Coronary artery (tissue), 2 donors: Measurements from ENCODE around the gene TMED7.
"Not testable (repeated sequence)": the region's sequence is repeated elsewhere in the genome, so short reads cannot be mapped to it uniquely, and the experiment has no call there.

Source experiments
- DNase-seq: peaks from one replicate; pipeline ENCODE4 v3.0.0-alpha.2; 2017; ENCODE audit warnings: low spot score
- H3K27ac ChIP-seq, 2 donors: fragments of 200-600 bp; sonication (generic); one replicate each; pipeline ENCODE4 v1.5.1; 2016 to 2019
- H3K4me3 ChIP-seq: fragments of 200-600 bp; sonication (generic); 2 replicates; pipeline ENCODE4 v1.5.1; 2016; ENCODE audit warnings: mild to moderate bottlenecking, moderate library complexity
- TF ChIP-seq, protein P1 (sequence below): fragments of 200-600 bp; sonication (generic); IDR thresholded peaks from one replicate; pipeline ENCODE4 v1.5.1; 2019; ENCODE audit warnings: antibody characterized with exemption

The TMED7 gene

DNA sequence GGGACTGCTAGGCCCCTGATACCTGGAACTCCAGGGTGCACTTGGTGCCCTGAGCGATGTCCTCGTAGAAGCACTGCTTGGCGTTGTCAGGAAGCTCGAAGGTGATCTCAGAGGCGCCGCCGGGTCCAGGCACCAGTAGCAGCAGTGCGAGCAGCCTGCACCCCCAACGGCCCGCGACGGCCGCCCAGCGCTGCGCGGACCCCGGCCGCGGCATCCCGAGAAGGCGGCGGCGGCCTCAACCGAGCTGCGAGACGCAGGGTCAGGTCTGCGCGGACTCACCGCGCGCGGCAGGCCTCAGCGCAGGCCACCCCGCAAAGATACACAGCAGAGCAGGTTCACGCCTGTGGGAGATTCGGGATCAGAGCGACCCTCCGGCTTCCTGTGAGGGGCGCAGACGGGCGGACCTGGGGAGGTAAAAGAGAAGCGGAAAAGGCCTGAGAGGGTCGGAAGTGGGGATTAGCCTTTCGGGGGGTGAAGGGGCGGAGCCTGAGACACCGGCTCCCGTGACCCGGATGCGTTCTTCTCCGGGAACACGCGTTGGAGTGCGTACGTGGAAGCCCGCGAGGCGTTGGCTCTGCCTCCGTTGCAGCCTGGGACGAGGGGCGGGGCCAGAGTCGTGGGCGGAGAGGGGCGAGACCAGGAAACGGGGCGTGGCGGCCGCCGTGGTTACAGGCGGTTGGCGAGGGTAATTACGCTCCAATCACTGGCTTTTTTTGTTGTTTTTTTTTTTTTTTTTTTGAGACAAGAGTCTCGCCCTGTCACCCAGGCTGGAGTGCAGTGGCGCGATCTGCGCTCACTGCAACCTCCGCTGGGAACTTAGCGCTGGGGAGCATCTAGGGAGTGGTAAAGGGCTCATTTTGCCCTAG lies at the start of gene TMED7:
Gene TMED7, minus strand, starts transcription at position 458 of the 866 bp plus-strand sequence. Its CDS starts 244 bp downstream, at position 214.
- Histone ChIP-seq H3K27ac (peak within 1 kb of the TSS; percentile 94 to 97), H3K4me3 (peak within 1 kb of the TSS; percentile 90)
- TF ChIP-seq, protein P1, sequence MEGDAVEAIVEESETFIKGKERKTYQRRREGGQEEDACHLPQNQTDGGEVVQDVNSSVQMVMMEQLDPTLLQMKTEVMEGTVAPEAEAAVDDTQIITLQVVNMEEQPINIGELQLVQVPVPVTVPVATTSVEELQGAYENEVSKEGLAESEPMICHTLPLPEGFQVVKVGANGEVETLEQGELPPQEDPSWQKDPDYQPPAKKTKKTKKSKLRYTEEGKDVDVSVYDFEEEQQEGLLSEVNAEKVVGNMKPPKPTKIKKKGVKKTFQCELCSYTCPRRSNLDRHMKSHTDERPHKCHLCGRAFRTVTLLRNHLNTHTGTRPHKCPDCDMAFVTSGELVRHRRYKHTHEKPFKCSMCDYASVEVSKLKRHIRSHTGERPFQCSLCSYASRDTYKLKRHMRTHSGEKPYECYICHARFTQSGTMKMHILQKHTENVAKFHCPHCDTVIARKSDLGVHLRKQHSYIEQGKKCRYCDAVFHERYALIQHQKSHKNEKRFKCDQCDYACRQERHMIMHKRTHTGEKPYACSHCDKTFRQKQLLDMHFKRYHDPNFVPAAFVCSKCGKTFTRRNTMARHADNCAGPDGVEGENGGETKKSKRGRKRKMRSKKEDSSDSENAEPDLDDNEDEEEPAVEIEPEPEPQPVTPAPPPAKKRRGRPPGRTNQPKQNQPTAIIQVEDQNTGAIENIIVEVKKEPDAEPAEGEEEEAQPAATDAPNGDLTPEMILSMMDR, result no peak
- peak; percentile 99 for DNase-seq

DNA sequence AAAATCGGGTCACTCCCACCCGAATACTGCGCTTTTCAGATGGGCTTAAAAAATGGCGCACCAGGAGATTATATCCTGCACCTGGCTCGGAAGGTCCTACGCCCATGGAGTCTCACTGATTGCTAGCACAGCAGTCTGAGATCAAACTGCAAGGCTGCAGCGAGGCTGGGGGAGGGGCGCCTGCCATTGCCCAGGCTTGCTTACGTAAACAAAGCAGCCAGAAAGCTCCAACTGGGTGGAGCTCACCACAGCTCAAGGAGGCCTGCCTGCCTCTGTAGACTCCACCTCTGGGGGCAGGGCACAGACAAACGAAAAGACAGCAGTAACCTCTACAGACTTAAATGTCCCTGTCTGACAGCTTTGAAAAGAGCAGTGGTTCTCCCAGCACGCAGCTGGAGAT lies 48.9 kb upstream of the TMED7 start:
- not testable (repeated sequence) for DNase-seq, H3K27ac ChIP-seq, H3K4me3 ChIP-seq

DNA sequence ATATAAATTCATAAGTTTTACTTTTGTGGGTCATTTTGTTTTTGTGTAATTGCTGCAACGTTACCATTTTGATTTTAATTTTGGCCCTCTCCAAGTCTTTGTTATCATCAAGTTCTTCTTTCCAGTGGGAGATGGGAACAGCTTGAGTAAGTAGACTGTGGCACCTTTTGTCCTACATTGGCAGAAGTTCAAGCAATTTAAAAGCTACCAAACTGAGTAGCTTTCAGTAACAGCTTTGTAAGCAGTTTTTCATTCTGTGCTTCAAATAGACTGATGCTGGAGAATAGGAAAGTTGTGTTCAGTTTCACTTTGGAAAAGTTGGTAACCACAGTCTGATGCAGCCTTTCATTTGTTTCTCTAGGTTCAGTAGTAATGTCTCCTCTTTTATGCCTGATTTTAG lies 47.8 kb upstream of the TMED7 start:
- Histone ChIP-seq H3K27ac (no peak overlapping the region), H3K4me3 (no peak overlapping the region)
- TF ChIP-seq, protein P1, result no peak
- no peak for DNase-seq

DNA sequence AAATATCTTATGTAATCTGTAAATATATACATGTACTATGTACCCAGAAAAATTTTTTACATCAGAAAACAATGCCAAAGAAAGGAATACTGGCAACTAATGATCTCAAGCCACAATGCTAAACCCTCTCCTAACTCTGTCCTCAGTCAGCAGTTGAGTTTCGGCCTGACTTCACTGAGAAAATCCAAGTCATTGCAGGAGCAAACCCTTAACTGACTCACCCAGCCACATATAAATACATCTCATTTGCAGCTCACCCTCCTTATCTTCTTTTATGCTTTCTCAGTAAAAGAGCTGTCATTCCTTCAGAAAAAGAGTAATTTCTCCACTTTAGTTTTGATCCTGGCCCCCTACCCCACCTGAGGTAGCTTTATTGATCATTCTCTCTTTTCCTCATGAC lies 46.1 kb upstream of the TMED7 start:
- Histone ChIP-seq H3K4me3 (no peak overlapping the region), H3K27ac (no peak overlapping the region)
- TF ChIP-seq, protein P1, result no peak
- DNase-seq, result no peak

DNA sequence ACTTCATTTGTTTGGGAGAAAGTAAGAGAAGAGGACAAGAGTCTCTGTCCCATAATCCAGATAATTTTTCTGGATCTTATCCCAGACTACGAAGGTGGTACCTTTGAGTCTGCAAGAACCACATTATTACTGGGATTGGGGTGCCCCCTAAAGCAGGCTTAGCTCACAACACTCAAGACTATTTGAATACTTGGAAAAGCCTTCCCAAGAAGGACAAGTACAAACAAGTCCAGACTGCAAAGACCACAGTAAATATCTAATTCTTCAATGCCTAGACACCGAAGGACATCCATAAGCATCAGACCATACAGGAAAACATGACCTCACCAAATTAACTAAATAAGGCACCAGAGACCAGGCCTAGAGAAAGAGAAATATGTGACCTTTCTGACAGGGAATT lies 40.2 kb upstream of the TMED7 start:
- Histone ChIP-seq H3K4me3 (no peak overlapping the region), H3K27ac (no peak overlapping the region)
- TF ChIP-seq, protein P1, result no peak
- DNase-seq, result no peak

DNA sequence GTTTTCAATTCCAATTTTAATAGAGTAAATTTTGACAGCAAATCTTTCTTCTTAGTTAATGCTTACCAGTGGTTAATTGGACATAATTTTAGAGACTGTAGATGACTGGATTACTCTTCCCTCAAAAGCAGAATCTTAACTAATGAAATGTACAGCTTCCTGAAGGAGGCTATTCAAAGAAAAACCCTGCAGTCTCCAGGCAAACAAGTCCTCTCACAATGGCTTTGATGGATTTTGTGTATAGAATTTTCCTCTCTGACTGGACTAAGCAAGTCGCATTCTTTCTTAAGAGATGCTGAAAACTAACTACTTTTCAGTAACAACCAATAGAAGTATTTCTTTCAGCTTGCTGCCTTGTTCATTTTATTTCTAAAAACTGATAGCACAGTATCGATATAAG lies 35.7 kb upstream of the TMED7 start:
- Histone ChIP-seq H3K4me3 (no peak overlapping the region), H3K27ac (no peak overlapping the region)
- DNase-seq, result no peak
- TF ChIP-seq, protein P1, result no peak

DNA sequence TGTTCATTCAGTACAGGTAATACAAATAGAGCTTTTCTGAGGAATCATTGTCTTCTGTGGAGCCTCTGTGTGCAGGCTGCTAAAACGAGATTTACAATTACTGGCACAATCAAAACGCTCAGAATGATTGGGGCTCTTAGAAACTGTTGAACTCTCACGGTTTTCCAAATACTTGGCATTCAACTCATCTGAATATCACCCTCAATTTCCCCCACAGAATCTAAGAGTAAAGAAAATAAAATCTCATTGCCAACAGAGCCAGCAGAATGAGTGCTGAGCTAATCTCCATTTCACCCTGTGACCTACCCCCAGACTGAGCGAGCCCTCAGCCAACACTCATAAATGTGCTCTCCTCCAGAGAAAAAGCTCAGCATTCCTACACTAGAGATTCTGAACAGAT lies 35.3 kb upstream of the TMED7 start:
- no peak for DNase-seq
- Histone ChIP-seq H3K27ac (no peak overlapping the region), H3K4me3 (no peak overlapping the region)
- TF ChIP-seq, protein P1, result no peak
